Left ventricle myocardium inferior (tissue), 1 donor: ENCODE data around the gene RRP1B. TPM values are rescaled to one million over a fixed set of nuclear protein-coding genes. Genes with fewer than 3 reads are reported as not detected.

Experiments used
- DNase-seq: peaks from one replicate; pipeline ENCODE4 v3.0.0-alpha.2; 2020
- H3K27ac ChIP-seq: fragments of 200-600 bp; replicated peaks from 2 replicates; pipeline ENCODE4 v1.8.0; 2021
- H3K27me3 ChIP-seq: fragments of 200-600 bp; 2 replicates; pipeline ENCODE4 v1.8.0; 2021; ENCODE audit warnings: low read depth
- H3K36me3 ChIP-seq: fragments of 200-600 bp; 2 replicates; pipeline ENCODE4 v1.8.0; 2021
- H3K4me1 ChIP-seq: fragments of 200-600 bp; 2 replicates; pipeline ENCODE4 v1.8.0; 2021
- H3K4me3 ChIP-seq: fragments of 200-600 bp; 2 replicates; pipeline ENCODE4 v1.8.0; 2021; ENCODE audit warnings: mild to moderate bottlenecking, moderate library complexity
- H3K9me3 ChIP-seq: fragments of 200-600 bp; replicated peaks from 2 replicates; pipeline ENCODE4 v1.8.0; 2021
- intact Hi-C: fragments of 100-400 bp; cut with micrococcal nuclease; formaldehyde crosslinking; loops from one replicate; pipeline ENCODE4 v1.11.0; 2022
- total RNA-seq: library from RNA; stranded (reverse); fragmentation: NEBNext Ultra II Directional; extraction: Animal tissue kit (Norgen Biotek cat#: 25700); gene quantifications from one replicate; pipeline ENCODE4 v1.2.1, GENCODE V29; 2021
- TF ChIP-seq, protein P1 (sequence below): fragments of 200-600 bp; IDR thresholded peaks from 2 replicates; pipeline ENCODE4 v1.8.0; 2021; ENCODE audit warnings: antibody characterized with exemption, mild to moderate bottlenecking, borderline replicate concordance
- donor health status: DM: no; HTN: yes; CAD: no; lungs with severe emphysema.

RRP1B gene
- total RNA-seq, 1 donor from 2014 or later, result 8.9 TPM

DNA sequence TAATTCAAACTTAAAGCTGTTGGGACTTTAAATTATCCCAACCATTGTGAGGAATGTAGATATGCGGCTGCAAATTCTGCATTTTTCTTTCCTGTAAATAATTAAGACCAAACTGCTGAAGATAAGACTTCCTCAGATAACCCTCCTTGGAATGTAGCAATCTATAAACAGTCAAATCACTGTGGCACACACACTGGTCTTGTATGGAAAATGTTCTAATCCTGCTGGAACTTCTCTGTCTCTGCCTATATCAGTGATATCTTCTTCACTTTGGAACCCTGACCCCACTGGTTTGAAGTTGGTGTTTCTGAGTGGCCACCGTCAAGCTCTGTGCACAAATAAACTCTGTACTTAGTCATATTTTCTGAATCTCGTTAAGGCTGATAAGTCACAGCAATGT lies 33.0 kb upstream of the RRP1B start:
- no peaks in the 10 kb centered on the region for H3K4me1 ChIP-seq
- intact Hi-C loops, result no loop called here
- TF ChIP-seq, protein P1, sequence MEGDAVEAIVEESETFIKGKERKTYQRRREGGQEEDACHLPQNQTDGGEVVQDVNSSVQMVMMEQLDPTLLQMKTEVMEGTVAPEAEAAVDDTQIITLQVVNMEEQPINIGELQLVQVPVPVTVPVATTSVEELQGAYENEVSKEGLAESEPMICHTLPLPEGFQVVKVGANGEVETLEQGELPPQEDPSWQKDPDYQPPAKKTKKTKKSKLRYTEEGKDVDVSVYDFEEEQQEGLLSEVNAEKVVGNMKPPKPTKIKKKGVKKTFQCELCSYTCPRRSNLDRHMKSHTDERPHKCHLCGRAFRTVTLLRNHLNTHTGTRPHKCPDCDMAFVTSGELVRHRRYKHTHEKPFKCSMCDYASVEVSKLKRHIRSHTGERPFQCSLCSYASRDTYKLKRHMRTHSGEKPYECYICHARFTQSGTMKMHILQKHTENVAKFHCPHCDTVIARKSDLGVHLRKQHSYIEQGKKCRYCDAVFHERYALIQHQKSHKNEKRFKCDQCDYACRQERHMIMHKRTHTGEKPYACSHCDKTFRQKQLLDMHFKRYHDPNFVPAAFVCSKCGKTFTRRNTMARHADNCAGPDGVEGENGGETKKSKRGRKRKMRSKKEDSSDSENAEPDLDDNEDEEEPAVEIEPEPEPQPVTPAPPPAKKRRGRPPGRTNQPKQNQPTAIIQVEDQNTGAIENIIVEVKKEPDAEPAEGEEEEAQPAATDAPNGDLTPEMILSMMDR, result no peak

DNA sequence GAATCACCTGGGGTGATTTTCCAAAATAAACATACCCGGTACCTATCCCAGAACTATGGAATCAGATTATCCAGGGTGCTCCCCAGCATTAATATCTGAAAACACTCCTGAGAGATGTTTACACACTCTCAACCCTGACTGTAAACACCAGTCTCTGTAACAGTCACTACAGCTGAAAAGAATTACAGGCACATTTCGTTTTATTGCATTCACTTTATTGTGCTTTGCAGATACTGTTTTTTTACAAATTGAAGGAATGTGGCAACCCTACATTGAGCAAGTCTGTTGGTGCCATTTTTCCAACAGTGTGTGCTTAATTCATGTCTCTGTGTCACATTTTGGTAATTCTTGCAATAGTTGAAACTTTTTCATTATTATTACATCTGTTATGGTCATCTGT lies 31.8 kb upstream of the RRP1B start:
- Histone ChIP-seq H3K9me3 (peaks cover 15% of the 10 kb centered on the region), H3K27ac (no peak overlapping the region), H3K4me3 (no peak overlapping the region), H3K36me3 (no peaks in the 10 kb centered on the region), H3K4me1 (no peaks in the 10 kb centered on the region), H3K27me3 (no peaks in the 10 kb centered on the region)
- DNase-seq, result no peak
- intact Hi-C loops, result no loop called here
- TF ChIP-seq, protein P1, result no peak

More for the DNA sequence above, 33.0 kb upstream of the RRP1B start:
- Histone ChIP-seq H3K4me3 (no peak overlapping the region), H3K9me3 (peaks cover 17% of the 10 kb centered on the region), H3K27me3 (no peaks in the 10 kb centered on the region), H3K36me3 (no peaks in the 10 kb centered on the region), H3K27ac (no peak overlapping the region)
- no peak for DNase-seq

DNA sequence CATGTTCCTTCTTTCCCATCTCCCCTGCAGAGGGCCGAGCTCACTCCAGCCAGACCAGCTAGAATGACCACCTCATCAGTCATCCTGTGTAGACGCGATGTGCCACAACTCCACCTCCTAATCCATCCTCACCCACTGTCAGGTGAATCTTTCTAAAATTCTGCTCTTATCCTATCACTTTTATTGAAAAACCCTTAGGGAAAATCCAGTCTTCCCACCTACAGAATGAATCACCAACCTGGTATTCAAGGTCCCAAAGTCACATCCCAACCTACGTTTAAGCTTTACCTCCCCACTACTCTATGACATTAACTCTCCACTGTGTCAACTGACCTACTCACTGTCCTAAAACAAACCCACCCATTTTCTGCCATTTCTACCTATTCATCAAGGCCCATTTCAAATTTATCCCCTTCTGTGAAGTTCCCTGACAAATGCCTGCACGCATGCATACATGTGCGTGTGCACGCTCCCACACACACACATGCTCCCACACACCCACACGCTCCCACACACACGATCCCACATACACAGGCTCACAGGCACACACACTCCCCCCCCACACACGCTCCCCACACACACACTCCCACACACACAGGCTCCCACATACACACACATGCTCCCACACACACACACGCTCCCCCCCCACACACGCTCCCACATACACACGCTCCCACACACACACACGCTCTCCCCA lies 27.8 kb upstream of the RRP1B start:
- no peaks in the 10 kb centered on the region for H3K4me1 ChIP-seq
- H3K27ac ChIP-seq, result no peak overlapping the region
- H3K4me3 ChIP-seq, result no peak overlapping the region
- DNase-seq, result no peak
- TF ChIP-seq, protein P1, result no peak
- H3K27me3 ChIP-seq, result no peaks in the 10 kb centered on the region
- intact Hi-C loops, result no loop called here
- no peaks in the 10 kb centered on the region for H3K36me3 ChIP-seq
- peaks cover 15% of the 10 kb centered on the region for H3K9me3 ChIP-seq

DNA sequence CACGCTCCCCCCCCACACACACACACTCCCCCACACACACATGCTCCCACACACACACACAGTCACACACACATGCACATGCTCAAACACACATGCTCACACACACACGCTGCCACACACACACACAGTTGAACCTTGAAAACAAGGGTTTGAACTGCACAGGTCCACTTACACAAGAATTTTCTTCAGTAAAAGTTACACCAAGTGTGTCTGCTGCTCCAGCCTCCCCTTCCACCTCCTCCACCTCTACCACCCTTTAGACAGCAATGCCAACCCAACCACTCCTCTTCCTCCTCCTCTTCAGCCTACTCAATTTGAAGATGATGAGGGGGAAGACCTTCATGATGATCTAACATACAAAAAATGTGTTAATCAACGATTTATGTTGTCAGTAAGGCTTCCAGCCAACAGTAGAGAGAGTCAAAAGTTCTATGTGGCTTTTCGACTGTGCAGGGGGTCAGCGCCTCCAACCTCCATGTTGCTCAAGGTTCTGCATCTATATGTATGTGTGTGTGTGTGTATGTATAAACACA lies 26.9 kb upstream of the RRP1B start:
- H3K4me3 ChIP-seq, result no peak overlapping the region

DNA sequence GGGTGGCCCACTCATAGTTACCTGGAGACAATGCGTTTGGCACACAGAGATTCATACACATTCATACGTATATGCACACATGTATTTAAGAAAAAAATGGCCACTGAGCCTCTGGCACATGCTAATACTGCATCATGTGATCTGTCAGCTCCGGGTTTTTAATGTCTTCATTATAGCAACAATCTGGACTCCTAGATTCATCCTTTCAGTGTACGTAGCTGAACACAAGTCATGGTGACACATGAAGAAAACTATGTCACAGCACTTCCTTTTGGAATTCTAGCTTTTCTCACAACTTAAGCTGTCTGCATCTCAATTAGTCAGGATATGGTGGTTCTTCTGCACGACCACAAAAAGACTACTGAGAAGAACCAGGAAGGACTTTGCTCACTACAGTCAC lies 24.7 kb upstream of the RRP1B start:
- Histone ChIP-seq H3K4me1 (no peaks in the 10 kb centered on the region), H3K27me3 (no peaks in the 10 kb centered on the region), H3K4me3 (no peak overlapping the region), H3K36me3 (no peaks in the 10 kb centered on the region), H3K27ac (no peak overlapping the region), H3K9me3 (no peaks in the 10 kb centered on the region)
- intact Hi-C loops, result no loop called here
- TF ChIP-seq, protein P1, result no peak
- no peak for DNase-seq

More for the DNA sequence above, 26.9 kb upstream of the RRP1B start:
- peaks cover 15% of the 10 kb centered on the region for H3K9me3 ChIP-seq
- H3K27me3 ChIP-seq, result no peaks in the 10 kb centered on the region
- no peaks in the 10 kb centered on the region for H3K36me3 ChIP-seq
- H3K27ac ChIP-seq, result no peak overlapping the region
- intact Hi-C loops, result no loop called here
- TF ChIP-seq, protein P1, result no peak
- DNase-seq, result no peak
- H3K4me1 ChIP-seq, result no peaks in the 10 kb centered on the region
